Ectodermal cell (in vitro differentiated cells): Measurements from ENCODE around the gene OOSP2. TPM values are rescaled to one million over a fixed set of nuclear protein-coding genes. Genes with fewer than 3 reads are reported as not detected.
"Not testable (repeated sequence)": the region's sequence is repeated elsewhere in the genome, so short reads cannot be mapped to it uniquely, and the experiment has no call there.

Source experiments
- H3K27ac ChIP-seq: 2 replicates; pipeline ENCODE4 v1.7.0; 2013; ENCODE audit warnings: mild to moderate bottlenecking, low read depth, low read length; ENCODE audit not compliant: insufficient read depth, poor library complexity, severe bottlenecking
- H3K27me3 ChIP-seq: 2 replicates; pipeline ENCODE4 v1.7.0; 2013; ENCODE audit warnings: mild to moderate bottlenecking, low read length; ENCODE audit not compliant: insufficient read depth, control insufficient read depth, poor library complexity, severe bottlenecking
- H3K36me3 ChIP-seq: one replicate; pipeline ENCODE4 v1.7.0; 2013; ENCODE audit warnings: low read length; ENCODE audit not compliant: control insufficient read depth, insufficient read depth
- H3K4me1 ChIP-seq: one replicate; pipeline ENCODE4 v1.7.0; 2013; ENCODE audit warnings: low read length; ENCODE audit not compliant: control insufficient read depth, insufficient read depth
- H3K4me3 ChIP-seq: 2 replicates; pipeline ENCODE4 v1.7.0; 2013; ENCODE audit warnings: low read depth, low read length, control low read depth; ENCODE audit not compliant: insufficient read depth
- H3K9me3 ChIP-seq: 2 replicates; pipeline ENCODE4 v1.7.0; 2013; ENCODE audit warnings: mild to moderate bottlenecking, low read length, moderate library complexity; ENCODE audit not compliant: control insufficient read depth
- WGBS, 2 experiments: methylation state at CpG; one replicate each; pipeline ENCODE4 v1.1.7; 2013; ENCODE audit warnings: missing lambda C conversion rate in 2 of 2; 5-methylcytosine and 5-hydroxymethylcytosine counted together
- polyA plus RNA-seq, 4 experiments: library from polyadenylated mRNA; stranded (reverse); fragments of 50-300 nt; gene quantifications; one replicate each; pipeline ENCODE4 v1.2.3, GENCODE V29; 2013

The OOSP2 gene, protein sequence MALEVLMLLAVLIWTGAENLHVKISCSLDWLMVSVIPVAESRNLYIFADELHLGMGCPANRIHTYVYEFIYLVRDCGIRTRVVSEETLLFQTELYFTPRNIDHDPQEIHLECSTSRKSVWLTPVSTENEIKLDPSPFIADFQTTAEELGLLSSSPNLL
- polyA plus RNA-seq (2013, experiment 1 of 4): not detected
- polyA plus RNA-seq (2013, experiment 2 of 4): not detected
- not detected for polyA plus RNA-seq (2013, experiment 3 of 4)
- not detected for polyA plus RNA-seq (2013, experiment 4 of 4)

DNA sequence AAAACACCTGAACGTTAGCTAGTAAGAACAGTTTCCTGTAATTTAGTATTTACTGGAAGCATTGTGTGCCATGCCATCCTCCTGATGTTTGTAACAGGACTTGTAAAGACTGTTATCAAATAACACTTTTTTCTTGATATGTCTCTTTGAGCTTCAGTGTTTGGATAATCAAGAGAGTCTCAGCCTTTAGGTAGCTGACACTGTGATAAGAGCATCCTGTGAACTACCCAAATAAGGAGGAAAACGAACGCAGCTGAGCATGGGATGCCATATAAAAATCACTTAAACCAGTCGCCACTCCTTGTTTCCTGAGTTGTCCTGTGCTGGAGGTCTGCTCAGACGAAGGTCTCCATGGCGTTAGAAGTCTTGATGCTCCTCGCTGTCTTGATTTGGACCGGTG, at the start of gene OOSP2:
Gene OOSP2, plus strand, starts transcription at position 301 of the 400 bp plus-strand sequence. Its CDS starts 51 bp downstream, at position 352.
- Histone ChIP-seq H3K4me3 (no peak within 1 kb of the TSS), H3K36me3 (no peaks in the 10 kb centered on the region), H3K9me3 (no peaks in the 10 kb centered on the region), H3K4me1 (no peaks in the 10 kb centered on the region), H3K27ac (no peak within 1 kb of the TSS), H3K27me3 (no peaks in the 10 kb centered on the region)
- 90% methylated on average over 8 of the region's 8 CpGs for WGBS, 2 experiments

DNA sequence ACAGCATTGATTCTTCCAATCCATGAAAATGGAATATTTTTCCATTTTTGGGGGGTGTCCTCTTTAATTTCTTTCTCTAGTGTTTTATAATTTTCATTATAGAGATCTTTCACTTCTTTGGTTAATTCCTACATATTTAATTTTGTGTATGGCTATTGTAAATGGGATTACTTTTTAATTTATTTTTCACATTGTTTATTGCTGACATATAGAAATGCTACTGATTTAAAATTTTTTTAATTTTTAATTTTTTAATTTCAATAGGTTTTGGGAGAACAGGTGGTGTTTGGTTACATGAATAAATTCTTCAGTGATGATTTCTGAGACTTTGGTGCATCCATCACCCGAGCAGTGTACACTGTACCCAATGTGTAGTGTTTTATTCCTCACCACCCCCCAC, 49.8 kb upstream of the OOSP2 start:
- WGBS, 2 experiments: 71 to 76% methylated on average over 1 of the region's 1 CpG
- H3K9me3 ChIP-seq: no peaks in the 10 kb centered on the region
- no peaks in the 10 kb centered on the region for H3K4me1 ChIP-seq
- no peak overlapping the region for H3K27ac ChIP-seq
- no peaks in the 10 kb centered on the region for H3K36me3 ChIP-seq
- H3K4me3 ChIP-seq: no peak overlapping the region
- no peaks in the 10 kb centered on the region for H3K27me3 ChIP-seq

DNA sequence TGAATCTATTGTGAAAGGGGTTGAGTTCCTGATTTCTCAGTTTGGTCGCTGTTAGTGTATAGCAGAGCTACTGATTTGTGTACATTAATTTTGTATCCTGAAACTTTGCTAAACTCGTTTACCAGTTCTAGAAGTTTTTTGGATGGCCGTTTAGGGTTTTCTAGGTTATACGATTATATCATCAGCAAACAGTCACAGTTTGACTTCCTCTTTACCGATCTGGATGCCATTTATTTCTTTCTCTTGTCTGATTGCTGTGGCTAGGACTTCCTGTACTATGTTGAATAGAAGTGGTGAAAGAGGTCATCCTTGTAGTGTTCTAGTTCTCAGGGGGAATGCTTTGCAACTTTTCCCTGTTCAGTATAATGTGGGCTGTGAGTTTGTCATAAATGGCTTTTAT, 47.8 kb upstream of the OOSP2 start:
- Histone ChIP-seq H3K4me3 (no peak overlapping the region), H3K9me3 (no peaks in the 10 kb centered on the region), H3K27me3 (no peaks in the 10 kb centered on the region), H3K4me1 (no peaks in the 10 kb centered on the region), H3K36me3 (no peaks in the 10 kb centered on the region), H3K27ac (no peak overlapping the region)
- 95 to 96% methylated on average over 5 of the region's 5 CpGs for WGBS, 2 experiments

DNA sequence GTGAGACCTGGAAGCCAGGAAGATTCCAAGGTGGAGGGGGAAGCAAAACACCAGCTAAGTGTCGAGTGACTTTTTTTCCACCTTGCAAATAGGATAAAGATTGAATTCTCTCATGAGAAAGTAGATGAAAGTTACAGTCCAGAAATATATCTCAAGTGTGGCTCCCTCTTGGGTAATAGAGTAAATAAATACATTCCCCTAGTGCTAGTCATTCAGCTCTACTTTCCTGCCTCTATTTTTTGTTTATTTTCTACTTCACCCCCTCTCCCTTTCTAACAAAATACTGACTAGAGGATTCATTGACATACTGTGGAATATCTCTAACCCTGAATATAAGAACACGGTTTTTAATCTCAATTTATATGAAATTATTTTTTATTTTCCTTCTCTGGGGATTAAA, 42.4 kb upstream of the OOSP2 start:
- Histone ChIP-seq H3K36me3 (no peaks in the 10 kb centered on the region), H3K27ac (no peak overlapping the region), H3K4me1 (no peaks in the 10 kb centered on the region), H3K9me3 (no peaks in the 10 kb centered on the region), H3K27me3 (no peaks in the 10 kb centered on the region), H3K4me3 (no peak overlapping the region)
- 89 to 92% methylated on average over 1 of the region's 2 CpGs for WGBS, 2 experiments

DNA sequence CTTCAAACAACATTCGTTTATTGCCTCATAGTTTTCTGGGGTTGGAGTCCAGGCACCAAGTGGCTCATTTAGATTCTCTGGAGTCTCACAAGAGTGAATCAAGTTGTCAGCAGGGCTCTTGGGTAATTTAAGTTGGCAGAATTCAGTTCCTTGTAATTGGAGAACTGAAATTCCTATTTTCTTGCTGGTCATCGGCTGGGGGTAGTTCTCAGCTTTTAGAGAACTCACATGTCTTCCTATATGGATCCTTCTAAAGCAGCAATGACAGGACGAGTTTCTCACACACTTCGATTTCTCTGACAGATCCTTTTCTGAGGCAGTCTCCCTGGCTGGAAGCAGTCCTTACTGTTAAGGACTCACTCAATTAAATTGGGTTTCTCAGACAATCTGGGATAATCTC, 40.5 kb upstream of the OOSP2 start:
- WGBS, 2 experiments: 83 to 84% methylated on average over 4 of the region's 4 CpGs
- no peaks in the 10 kb centered on the region for H3K27me3 ChIP-seq
- peak overlapping the region; percentile 6 for H3K27ac ChIP-seq
- no peaks in the 10 kb centered on the region for H3K36me3 ChIP-seq
- no peaks in the 10 kb centered on the region for H3K9me3 ChIP-seq
- no peaks in the 10 kb centered on the region for H3K4me1 ChIP-seq
- no peak overlapping the region for H3K4me3 ChIP-seq

DNA sequence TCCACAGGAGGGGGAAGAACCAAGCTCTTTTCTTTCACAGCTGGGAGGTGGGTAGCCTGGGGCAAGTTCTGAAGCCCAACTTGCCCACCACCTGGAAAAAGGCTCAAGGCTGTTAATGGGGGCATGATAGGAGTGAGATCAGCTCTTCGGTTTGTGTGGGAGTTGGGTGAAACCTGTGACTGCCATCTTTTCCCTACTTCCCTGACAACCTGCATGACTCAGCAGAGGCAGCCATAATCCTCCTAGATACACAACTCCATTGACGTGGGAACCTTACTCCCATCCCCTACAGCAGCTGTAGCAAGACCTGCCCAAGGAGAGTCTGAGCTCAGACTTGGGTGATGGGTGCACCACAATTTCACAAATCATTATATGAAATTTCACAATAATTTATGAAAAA, 36.5 kb upstream of the OOSP2 start:
- WGBS, 2 experiments: 69 to 95% methylated on average over 2 of the region's 2 CpGs
- Histone ChIP-seq H3K4me1 (no peaks in the 10 kb centered on the region), H3K36me3 (no peaks in the 10 kb centered on the region), H3K27me3 (no peaks in the 10 kb centered on the region), H3K9me3 (no peaks in the 10 kb centered on the region), H3K4me3 (no peak overlapping the region), H3K27ac (no peak overlapping the region)

DNA sequence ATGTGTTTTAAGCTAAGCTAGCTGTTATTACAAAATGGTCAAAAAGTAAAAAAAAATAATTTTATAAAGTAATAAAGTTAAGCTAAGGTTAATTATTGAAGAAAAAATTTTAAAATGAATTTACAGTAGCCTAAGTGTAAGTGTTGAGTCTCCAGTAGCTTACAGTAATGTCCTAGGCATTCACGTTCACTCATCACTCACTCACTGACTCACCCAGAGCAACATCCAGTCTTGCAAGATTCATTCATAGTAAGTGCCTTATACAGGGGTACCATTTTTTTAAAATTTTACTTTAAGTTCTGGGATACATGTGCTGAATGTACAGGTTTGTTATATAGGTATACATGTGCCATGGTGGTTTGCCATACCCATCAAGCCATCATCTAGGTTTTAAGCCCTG, 34.8 kb upstream of the OOSP2 start:
- Histone ChIP-seq H3K4me1 (no peaks in the 10 kb centered on the region), H3K4me3 (no peak overlapping the region), H3K27ac (no peak overlapping the region), H3K9me3 (no peaks in the 10 kb centered on the region), H3K36me3 (no peaks in the 10 kb centered on the region), H3K27me3 (no peaks in the 10 kb centered on the region)
- 100% methylated on average over 1 of the region's 1 CpG; no CpG with 5 or more reads in 1 of the 2 experiments for WGBS, 2 experiments

DNA sequence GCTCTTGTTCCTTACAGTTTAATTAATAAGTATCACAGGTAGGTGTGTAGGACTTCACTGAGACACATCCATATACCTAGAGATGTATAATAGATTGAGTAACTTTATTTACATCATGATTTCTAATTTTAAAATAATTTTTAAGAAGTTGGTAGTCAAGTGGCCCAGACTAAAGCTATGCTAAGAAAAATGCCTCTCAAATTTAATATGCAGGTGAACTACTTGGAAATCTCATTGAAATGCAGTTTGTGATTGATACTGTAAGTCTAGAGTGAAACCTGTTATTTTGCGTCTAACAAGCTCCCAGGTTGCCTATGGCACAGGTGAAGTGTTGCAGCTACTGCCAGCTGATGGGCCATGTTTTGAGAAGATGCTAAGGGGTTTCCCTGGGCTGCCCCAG, 23.3 kb upstream of the OOSP2 start, which contains the start of gene OOSP4B:
Gene OOSP4B, plus strand, starts transcription at position 301 of the 400 bp plus-strand sequence.
- H3K27me3 ChIP-seq: no peaks in the 10 kb centered on the region
- no peak within 1 kb of the TSS for H3K27ac ChIP-seq
- no peaks in the 10 kb centered on the region for H3K4me1 ChIP-seq
- WGBS, 2 experiments: 93 to 97% methylated on average over 1 of the region's 1 CpG
- H3K9me3 ChIP-seq: no peaks in the 10 kb centered on the region
- H3K4me3 ChIP-seq: no peak within 1 kb of the TSS
- no peaks in the 10 kb centered on the region for H3K36me3 ChIP-seq

DNA sequence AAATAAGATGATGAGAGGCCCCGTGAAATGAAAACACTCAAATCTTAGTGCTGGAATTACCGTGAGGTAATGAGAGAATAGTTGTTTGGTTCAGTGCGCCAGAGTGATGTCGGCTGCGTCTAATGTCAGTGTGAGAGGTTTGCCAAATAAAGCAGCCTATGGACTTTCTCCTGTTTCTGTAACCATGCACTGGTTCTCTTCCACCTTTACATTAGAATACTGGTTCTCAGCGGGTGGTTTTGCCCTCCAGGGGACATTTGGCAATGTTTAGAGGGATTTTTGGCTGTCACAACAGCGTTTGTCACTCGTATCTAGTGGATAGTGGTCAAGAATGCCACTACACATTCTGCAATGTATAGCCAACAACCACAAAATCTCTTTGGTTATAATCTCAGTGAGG, 22.2 kb upstream of the OOSP2 start:
- Histone ChIP-seq H3K27me3 (no peaks in the 10 kb centered on the region), H3K4me1 (no peaks in the 10 kb centered on the region), H3K9me3 (no peaks in the 10 kb centered on the region), H3K36me3 (no peaks in the 10 kb centered on the region), H3K4me3 (no peak overlapping the region), H3K27ac (no peak overlapping the region)
- WGBS, 2 experiments: 51% methylated on average over 7 to 8 of the region's 8 CpGs

DNA sequence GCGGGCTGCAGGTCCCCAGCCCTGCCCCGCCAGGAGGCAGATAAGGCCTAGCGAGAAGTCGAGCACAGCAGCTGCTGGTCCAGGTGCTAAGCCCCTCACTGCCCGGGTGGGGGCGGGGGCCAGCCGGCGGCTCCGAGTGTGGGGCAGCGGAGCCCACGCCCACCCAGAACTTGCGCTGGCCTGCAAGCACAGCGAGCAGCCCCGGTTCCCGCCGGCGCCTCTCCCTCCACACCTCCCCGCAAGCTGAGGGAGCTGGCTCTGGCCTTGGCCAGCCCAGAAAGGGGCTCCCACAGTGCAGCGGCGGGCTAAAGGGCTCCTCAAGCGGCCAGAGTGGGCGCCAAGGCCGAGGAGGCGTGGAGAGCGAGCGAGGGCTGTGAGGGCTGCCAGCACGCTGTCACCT, 19.8 kb upstream of the OOSP2 start:
- not testable (repeated sequence) for H3K4me1 ChIP-seq, H3K27me3 ChIP-seq, H3K27ac ChIP-seq, H3K4me3 ChIP-seq, H3K36me3 ChIP-seq, H3K9me3 ChIP-seq
- WGBS, 2 experiments: 94 to 96% methylated on average over 27 of the region's 27 CpGs
